Measurements from ENCODE around the gene TIMM22.

Gene TIMM22

DNA sequence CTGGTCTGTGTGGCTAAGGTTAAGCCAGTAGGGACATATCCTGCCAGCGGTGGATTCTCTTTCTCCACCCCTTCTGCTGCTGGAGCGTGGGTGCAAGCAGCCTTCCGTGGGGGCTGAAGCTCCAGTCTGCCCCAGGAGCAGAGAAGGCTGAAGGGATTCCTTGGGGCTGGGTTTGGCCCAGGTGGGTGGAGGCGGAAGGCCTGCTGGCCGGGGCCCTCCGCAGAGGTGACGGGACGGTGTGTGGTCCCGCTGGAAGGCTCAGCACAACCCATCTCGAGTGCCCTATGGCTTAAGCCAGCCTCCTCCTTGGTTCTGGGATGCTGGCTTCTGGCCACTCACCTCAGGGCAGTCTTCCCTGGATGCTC lies 13.1 kb downstream of the TIMM22 start:
- no peak overlapping the region for H3K4me3 ChIP-seq (ENCODE audit: low read length in 2 of 2)
- no peaks in the 10 kb centered on the region for H3K27me3 ChIP-seq (ENCODE audit: control insufficient read depth in 1 of 2, insufficient read depth in 2 of 2, low read length in 2 of 2)
- peaks cover 40% of the 10 kb centered on the region for H3K4me1 ChIP-seq (ENCODE audit: control insufficient read depth, insufficient read depth, low read length)
- no peak overlapping the region for H3K9ac ChIP-seq (ENCODE audit: low read length in 2 of 2)
- H3K36me3 ChIP-seq (ENCODE audit: control insufficient read depth in 2 of 2, insufficient read depth in 2 of 2, low read length in 2 of 2): peaks cover 32 to 42% of the 10 kb centered on the region in 2 donors
- no peak overlapping the region for H3K27ac ChIP-seq (ENCODE audit: low read length)
- no peaks in the 10 kb centered on the region for H3K9me3 ChIP-seq (ENCODE audit: control insufficient read depth in 2 of 2, low read length in 2 of 2)

DNA sequence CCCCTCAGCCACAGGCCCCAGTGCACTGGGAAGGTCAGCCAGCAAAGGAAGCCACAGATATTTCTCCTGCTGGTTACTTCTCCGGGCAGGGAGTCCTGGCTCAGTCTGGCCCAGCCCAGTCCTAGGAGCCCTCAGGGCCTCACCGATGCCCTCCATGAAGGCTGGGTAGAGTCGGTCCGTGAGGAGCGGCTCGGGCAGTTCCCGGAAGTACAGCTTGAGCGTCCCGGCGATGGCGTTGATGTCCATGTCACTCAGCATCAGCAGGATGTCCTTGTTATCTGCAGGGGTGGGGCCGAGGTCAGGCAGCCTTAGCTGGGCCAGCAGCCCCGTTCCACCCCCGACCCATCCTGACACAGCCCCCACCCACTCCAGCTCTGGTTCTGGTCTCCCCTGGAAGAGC lies 13.7 kb downstream of the TIMM22 start:
- H3K4me3 ChIP-seq (ENCODE audit: low read length in 2 of 2): no peak overlapping the region

DNA sequence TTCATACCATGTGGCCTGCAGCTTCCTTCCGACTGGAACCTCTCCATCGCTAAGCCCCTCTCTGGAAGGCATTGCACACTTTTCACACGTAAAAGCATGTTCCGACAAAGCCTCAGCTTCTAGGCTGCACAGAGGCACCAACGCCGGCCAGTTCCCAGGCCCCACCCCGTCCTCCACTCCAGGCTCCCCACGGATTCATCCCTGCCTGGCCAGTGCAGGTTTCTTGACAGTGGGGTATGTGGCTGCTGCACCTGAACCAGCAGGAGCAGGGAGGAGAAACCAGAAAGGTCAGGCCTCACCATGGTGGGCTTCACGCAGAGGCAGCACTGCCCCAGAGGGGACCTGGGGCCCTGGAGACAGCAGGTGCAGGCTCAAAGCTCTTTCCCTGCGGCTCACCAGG lies 14.2 kb downstream of the TIMM22 start:
- Histone ChIP-seq H3K27ac (ENCODE audit: low read length) (no peak overlapping the region), H3K36me3 (ENCODE audit: control insufficient read depth in 2 of 2, insufficient read depth in 2 of 2, low read length in 2 of 2) (peaks cover 32 to 41% of the 10 kb centered on the region in 2 donors), H3K9ac (ENCODE audit: low read length in 2 of 2) (no peak overlapping the region), H3K27me3 (ENCODE audit: control insufficient read depth in 1 of 2, insufficient read depth in 2 of 2, low read length in 2 of 2) (no peaks in the 10 kb centered on the region), H3K4me3 (ENCODE audit: low read length in 2 of 2) (no peak overlapping the region), H3K4me1 (ENCODE audit: control insufficient read depth, insufficient read depth, low read length) (peaks cover 29% of the 10 kb centered on the region), H3K9me3 (ENCODE audit: control insufficient read depth in 2 of 2, low read length in 2 of 2) (no peaks in the 10 kb centered on the region)

More for the DNA sequence above, 13.7 kb downstream of the TIMM22 start:
- Histone ChIP-seq H3K9me3 (ENCODE audit: control insufficient read depth in 2 of 2, low read length in 2 of 2) (no peaks in the 10 kb centered on the region), H3K27ac (ENCODE audit: low read length) (no peak overlapping the region), H3K9ac (ENCODE audit: low read length in 2 of 2) (no peak overlapping the region), H3K4me1 (ENCODE audit: control insufficient read depth, insufficient read depth, low read length) (peaks cover 35% of the 10 kb centered on the region), H3K36me3 (ENCODE audit: control insufficient read depth in 2 of 2, insufficient read depth in 2 of 2, low read length in 2 of 2) (peaks cover 32 to 42% of the 10 kb centered on the region in 2 donors), H3K27me3 (ENCODE audit: control insufficient read depth in 1 of 2, insufficient read depth in 2 of 2, low read length in 2 of 2) (no peaks in the 10 kb centered on the region)

DNA sequence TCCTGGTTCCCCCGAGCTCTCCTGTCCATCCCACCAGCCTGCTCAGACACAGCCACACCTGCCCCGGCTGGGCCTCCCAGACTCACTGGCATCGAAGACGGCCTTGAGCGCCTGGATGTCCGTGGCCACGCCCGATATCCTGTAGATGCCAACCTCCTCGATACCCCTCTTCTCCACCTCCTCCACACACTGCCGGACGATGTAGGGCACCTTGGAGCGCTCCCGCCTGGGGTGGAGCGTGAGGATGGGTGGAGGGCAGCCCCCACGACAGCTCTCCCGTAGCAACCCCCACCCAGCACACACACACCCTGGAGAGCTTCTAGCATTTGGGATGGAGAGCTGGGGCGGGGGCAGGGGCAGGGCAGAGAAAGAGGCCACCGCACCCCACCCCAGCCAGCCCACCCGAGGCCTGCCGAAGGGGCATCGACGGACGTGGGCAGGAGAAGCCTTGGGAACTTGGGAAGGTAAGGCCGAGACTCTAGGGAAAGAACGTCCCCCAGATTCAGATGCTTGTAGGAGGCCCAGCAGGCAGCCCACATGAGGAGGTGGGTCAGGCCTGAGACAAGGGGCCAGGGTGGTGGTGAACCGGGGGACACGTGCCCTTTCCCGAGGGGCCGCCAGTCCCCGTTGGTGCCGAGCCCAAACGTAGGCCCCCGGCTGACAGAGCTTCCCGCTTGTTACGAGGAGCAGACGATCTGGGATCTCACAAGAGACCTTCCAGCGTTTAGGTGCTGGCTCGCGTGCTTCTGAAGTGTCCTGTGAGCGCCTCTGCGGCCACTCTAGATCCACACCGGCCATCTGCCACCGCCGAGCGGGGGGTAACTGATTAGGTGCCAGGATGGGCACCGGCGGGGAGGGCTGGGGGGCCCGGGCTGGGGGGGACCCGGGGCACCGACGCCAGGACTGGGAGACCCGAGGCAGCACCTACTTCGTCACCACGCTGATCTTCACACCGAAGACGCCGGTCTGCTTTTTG lies 15.1 kb downstream of the TIMM22 start:
- H3K9me3 ChIP-seq (ENCODE audit: control insufficient read depth in 2 of 2, low read length in 2 of 2): no peaks in the 10 kb centered on the region
- no peak overlapping the region for H3K27ac ChIP-seq (ENCODE audit: low read length)
- H3K27me3 ChIP-seq (ENCODE audit: control insufficient read depth in 1 of 2, insufficient read depth in 2 of 2, low read length in 2 of 2): no peaks in the 10 kb centered on the region
- peaks cover 22% of the 10 kb centered on the region for H3K4me1 ChIP-seq (ENCODE audit: control insufficient read depth, insufficient read depth, low read length)
- H3K36me3 ChIP-seq (ENCODE audit: control insufficient read depth in 2 of 2, insufficient read depth in 2 of 2, low read length in 2 of 2): peaks cover 32 to 40% of the 10 kb centered on the region in 2 donors
- no peak overlapping the region for H3K9ac ChIP-seq (ENCODE audit: low read length in 2 of 2)
- no peak overlapping the region for H3K4me3 ChIP-seq (ENCODE audit: low read length in 2 of 2)

- H3K4me3 ChIP-seq (ENCODE audit: low read length in 2 of 2): no peak overlapping the region
- H3K4me1 ChIP-seq (ENCODE audit: control insufficient read depth, insufficient read depth, low read length): peaks cover 14% of the 10 kb centered on the region
- no peaks in the 10 kb centered on the region for H3K27me3 ChIP-seq (ENCODE audit: control insufficient read depth in 1 of 2, insufficient read depth in 2 of 2, low read length in 2 of 2)
- H3K9ac ChIP-seq (ENCODE audit: low read length in 2 of 2): no peak overlapping the region
- H3K9me3 ChIP-seq (ENCODE audit: control insufficient read depth in 2 of 2, low read length in 2 of 2): no peaks in the 10 kb centered on the region
- H3K27ac ChIP-seq (ENCODE audit: low read length): no peak overlapping the region
- H3K36me3 ChIP-seq (ENCODE audit: control insufficient read depth in 2 of 2, insufficient read depth in 2 of 2, low read length in 2 of 2): peaks cover 25 to 31% of the 10 kb centered on the region in 2 donors
These were observed 16.1 kb downstream of the TIMM22 start for GRCh38 chr17:1012823-1013728.

- H3K27me3 ChIP-seq (ENCODE audit: control insufficient read depth in 1 of 2, insufficient read depth in 2 of 2, low read length in 2 of 2): no peaks in the 10 kb centered on the region
These were observed 16.8 kb downstream of the TIMM22 start for GRCh38 chr17:1013729-1014090.

DNA sequence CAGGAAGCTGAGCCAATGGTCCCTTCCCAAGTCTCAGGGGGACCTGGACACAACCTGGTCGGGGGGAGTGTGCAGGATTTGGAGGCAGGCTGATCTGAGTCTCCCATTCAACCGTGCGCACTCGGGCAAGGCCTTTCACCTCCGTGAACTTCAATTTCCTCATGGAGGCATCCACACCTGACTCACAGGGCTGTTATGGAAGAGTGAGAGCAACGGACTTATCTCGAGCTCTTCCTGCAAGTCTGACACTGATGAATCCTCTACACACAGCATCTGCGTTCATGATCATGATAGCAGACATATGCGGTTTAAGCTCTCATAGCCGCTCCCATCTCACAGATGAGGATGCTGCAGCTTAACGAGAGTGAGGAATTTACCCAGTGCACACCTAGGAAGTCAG lies 21.6 kb downstream of the TIMM22 start:
- Histone ChIP-seq H3K36me3 (ENCODE audit: control insufficient read depth in 2 of 2, insufficient read depth in 2 of 2, low read length in 2 of 2) (peaks cover 0 to 2% of the 10 kb centered on the region in 2 donors), H3K27me3 (ENCODE audit: control insufficient read depth in 1 of 2, insufficient read depth in 2 of 2, low read length in 2 of 2) (no peaks in the 10 kb centered on the region), H3K27ac (ENCODE audit: low read length) (peak overlapping the region; percentile 41), H3K4me3 (ENCODE audit: low read length in 2 of 2) (no peak overlapping the region), H3K9me3 (ENCODE audit: control insufficient read depth in 2 of 2, low read length in 2 of 2) (no peaks in the 10 kb centered on the region), H3K9ac (ENCODE audit: low read length in 2 of 2) (no peak overlapping the region), H3K4me1 (ENCODE audit: control insufficient read depth, insufficient read depth, low read length) (peaks cover 43% of the 10 kb centered on the region)

More at GRCh38 chr17:1013729-1014090, 16.8 kb downstream of the TIMM22 start:
- peaks cover 14% of the 10 kb centered on the region for H3K4me1 ChIP-seq (ENCODE audit: control insufficient read depth, insufficient read depth, low read length)
- peaks cover 20 to 28% of the 10 kb centered on the region in 2 donors for H3K36me3 ChIP-seq (ENCODE audit: control insufficient read depth in 2 of 2, insufficient read depth in 2 of 2, low read length in 2 of 2)
- no peak overlapping the region for H3K27ac ChIP-seq (ENCODE audit: low read length)
- no peak overlapping the region for H3K9ac ChIP-seq (ENCODE audit: low read length in 2 of 2)
- H3K4me3 ChIP-seq (ENCODE audit: low read length in 2 of 2): no peak overlapping the region
- H3K9me3 ChIP-seq (ENCODE audit: control insufficient read depth in 2 of 2, low read length in 2 of 2): no peaks in the 10 kb centered on the region

DNA sequence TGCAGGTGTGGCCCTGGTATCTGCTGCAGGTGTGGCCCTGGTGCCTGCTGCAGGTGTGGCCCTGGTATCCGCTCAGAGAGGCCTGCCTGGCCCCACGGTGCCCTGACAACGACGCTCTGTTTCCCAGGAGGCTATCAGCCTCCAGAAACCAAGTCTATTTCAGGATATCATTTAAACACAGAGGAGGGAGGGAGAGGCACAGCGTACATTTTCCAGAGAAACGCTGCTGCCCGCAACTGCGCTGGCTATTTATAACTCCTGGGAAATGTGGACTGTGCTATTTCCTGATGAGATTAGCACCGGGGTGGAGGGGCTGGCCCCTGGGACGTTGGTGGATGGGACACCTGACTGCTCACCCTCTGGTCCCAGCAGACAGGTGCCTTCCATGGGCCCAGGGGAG lies 22.5 kb downstream of the TIMM22 start:
- Histone ChIP-seq H3K4me3 (ENCODE audit: low read length in 2 of 2) (peak overlapping the region in 1 of 2 donors; percentile 52), H3K27ac (ENCODE audit: low read length) (peak overlapping the region; percentile 41), H3K9me3 (ENCODE audit: control insufficient read depth in 2 of 2, low read length in 2 of 2) (no peaks in the 10 kb centered on the region), H3K4me1 (ENCODE audit: control insufficient read depth, insufficient read depth, low read length) (peaks cover 43% of the 10 kb centered on the region), H3K36me3 (ENCODE audit: control insufficient read depth in 2 of 2, insufficient read depth in 2 of 2, low read length in 2 of 2) (peaks cover 0 to 2% of the 10 kb centered on the region in 2 donors), H3K9ac (ENCODE audit: low read length in 2 of 2) (no peak overlapping the region), H3K27me3 (ENCODE audit: control insufficient read depth in 1 of 2, insufficient read depth in 2 of 2, low read length in 2 of 2) (no peaks in the 10 kb centered on the region)

GRCh38 chr17:1021147-1021546 lies 24.2 kb downstream of the TIMM22 start:
- H3K36me3 ChIP-seq (ENCODE audit: control insufficient read depth in 2 of 2, insufficient read depth in 2 of 2, low read length in 2 of 2): peaks cover 0 to 5% of the 10 kb centered on the region in 2 donors
- H3K4me1 ChIP-seq (ENCODE audit: control insufficient read depth, insufficient read depth, low read length): peaks cover 43% of the 10 kb centered on the region
- H3K27ac ChIP-seq (ENCODE audit: low read length): no peak overlapping the region
- H3K9me3 ChIP-seq (ENCODE audit: control insufficient read depth in 2 of 2, low read length in 2 of 2): no peaks in the 10 kb centered on the region
- H3K9ac ChIP-seq (ENCODE audit: low read length in 2 of 2): no peak overlapping the region
- H3K27me3 ChIP-seq (ENCODE audit: control insufficient read depth in 1 of 2, insufficient read depth in 2 of 2, low read length in 2 of 2): no peaks in the 10 kb centered on the region
- H3K4me3 ChIP-seq (ENCODE audit: low read length in 2 of 2): no peak overlapping the region

DNA sequence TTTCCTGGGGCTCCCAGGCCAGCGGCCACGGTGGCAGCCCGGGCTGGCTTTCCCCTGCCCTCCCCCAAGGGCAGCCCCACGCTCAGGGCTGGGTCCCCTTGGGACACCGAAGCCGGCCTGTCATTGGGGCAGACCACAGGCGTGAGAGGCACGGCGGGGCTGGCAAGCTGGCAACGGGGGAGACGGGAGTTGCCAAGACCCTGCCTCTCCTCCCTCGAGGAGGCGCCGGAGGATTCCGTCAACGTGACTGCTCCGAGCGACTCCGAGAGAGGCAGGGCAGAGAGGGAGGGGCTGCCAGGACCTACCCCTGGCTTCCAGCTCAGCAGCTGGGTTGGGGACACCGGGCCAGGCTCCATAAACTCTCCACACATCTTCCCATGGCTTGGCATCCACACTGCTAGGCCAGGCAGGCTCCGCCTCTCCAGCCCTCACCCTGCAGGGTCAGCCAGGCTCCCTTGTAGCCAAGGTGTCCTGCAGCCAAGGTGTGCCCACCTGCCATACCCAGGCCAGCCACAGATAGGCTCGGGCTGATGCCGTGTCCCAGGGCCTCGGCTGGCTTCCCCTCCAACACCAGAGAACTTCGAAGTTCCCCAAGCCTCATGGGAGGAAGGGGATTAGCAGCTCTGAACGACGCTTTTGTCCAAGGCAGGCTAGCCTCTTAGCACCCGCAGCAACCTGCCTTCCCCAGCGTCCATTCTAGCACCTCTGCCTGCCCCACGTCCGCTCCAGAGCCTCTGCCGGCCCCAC lies 25.5 kb downstream of the TIMM22 start:
- Histone ChIP-seq H3K4me3 (ENCODE audit: low read length in 2 of 2) (peak overlapping the region in 1 of 2 donors; percentile 29), H3K27ac (ENCODE audit: low read length) (no peak overlapping the region), H3K9me3 (ENCODE audit: control insufficient read depth in 2 of 2, low read length in 2 of 2) (no peaks in the 10 kb centered on the region), H3K4me1 (ENCODE audit: control insufficient read depth, insufficient read depth, low read length) (peaks cover 43% of the 10 kb centered on the region), H3K36me3 (ENCODE audit: control insufficient read depth in 2 of 2, insufficient read depth in 2 of 2, low read length in 2 of 2) (peaks cover 0 to 6% of the 10 kb centered on the region in 2 donors), H3K27me3 (ENCODE audit: control insufficient read depth in 1 of 2, insufficient read depth in 2 of 2, low read length in 2 of 2) (no peaks in the 10 kb centered on the region), H3K9ac (ENCODE audit: low read length in 2 of 2) (no peak overlapping the region)
